GM08714 (cell line): Measurements from ENCODE around the gene CCSER1.
"Not testable (repeated sequence)": the region's sequence is repeated elsewhere in the genome, so short reads cannot be mapped to it uniquely, and the experiment has no call there.

Experiments
- H3K4me3 ChIP-seq: fragments of 200-500 bp; sonication (Bioruptor generic); 2 replicates; pipeline ENCODE4 v1.5.1; 2014; ENCODE audit warnings: mild to moderate bottlenecking, low read length, inconsistent platforms
- ZNF274 ChIP-seq: IDR thresholded peaks from 2 replicates; pipeline ENCODE4 v1.6.1; 2012; ENCODE audit warnings: mild to moderate bottlenecking, low read depth, low read length

CCSER1 gene

GRCh38 chr4:90875791-90876190 lies 748.6 kb downstream of the CCSER1 start:
- TF ChIP-seq ZNF274: no peak

GRCh38 chr4:90876296-90876695 lies 749.1 kb downstream of the CCSER1 start:
- no peak for TF ChIP-seq ZNF274
- no peak overlapping the region for H3K4me3 ChIP-seq

More at GRCh38 chr4:90875791-90876190, 748.6 kb downstream of the CCSER1 start:
- H3K4me3 ChIP-seq: no peak overlapping the region

- no peak overlapping the region for H3K4me3 ChIP-seq
- no peak for TF ChIP-seq ZNF274
Observed at GRCh38 chr4:90883519-90883918, 756.3 kb downstream of the CCSER1 start.

DNA sequence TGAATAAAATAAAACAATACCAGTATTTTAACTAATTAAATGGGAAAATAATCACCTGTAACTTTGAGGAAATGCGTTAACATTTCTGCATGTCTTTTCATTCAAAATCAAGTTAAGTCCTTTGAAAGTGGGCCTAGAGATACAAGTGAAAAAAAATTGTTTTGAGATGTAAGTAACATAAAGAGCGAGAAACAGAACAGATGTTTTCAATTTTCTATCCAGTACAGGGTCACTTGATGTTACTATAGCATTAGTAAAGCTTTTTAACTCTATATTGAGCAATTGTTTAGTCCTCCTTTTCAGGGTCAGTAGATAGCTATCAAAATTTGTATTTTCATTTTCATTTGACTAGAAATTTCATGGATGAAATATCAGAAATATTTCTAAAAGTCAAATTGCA lies 761.4 kb downstream of the CCSER1 start:
- H3K4me3 ChIP-seq: no peak overlapping the region
- TF ChIP-seq ZNF274: no peak

GRCh38 chr4:90889171-90889570 lies 762.0 kb downstream of the CCSER1 start:
- TF ChIP-seq ZNF274: no peak
- no peak overlapping the region for H3K4me3 ChIP-seq

- H3K4me3 ChIP-seq: not testable (repeated sequence)
Observed at GRCh38 chr4:90903413-90903812, 776.2 kb downstream of the CCSER1 start.

DNA sequence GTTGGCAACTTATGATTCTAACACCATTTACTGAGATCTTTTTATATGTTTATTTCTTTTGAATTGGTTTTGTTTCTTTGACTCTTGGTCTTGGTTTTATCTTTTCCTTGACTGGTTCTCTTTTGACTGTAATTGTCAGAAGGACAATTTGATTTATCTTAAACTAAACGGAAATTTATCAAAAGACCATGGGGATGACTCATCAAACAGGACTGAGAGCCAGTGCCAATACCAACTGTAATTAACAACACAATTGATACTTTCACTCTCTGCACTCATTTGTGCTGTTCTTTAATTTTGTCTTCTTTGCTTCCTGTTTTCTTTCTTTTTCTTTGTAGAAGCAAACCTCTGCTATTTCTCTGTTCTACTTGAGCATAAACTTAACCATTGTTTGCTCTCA lies 776.8 kb downstream of the CCSER1 start:
- H3K4me3 ChIP-seq: no peak overlapping the region
- TF ChIP-seq ZNF274: no peak

DNA sequence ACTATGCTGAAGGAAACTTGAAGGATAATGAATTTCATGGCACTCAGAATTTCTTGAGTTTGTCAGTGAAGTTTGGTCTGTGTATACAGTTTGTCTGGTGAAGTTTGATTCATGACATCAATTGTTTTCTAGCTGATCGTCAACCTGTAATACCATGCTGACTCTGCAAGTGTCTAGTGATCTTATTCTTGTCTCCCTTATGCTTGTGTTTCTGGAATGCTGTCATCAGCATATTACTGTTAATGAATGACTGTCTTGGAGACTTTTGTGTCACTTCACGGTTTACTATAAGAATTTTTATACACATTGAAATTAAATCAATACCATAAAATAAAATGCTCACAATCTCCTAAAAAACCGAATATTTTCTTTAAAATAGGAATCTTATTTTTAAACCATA lies 779.0 kb downstream of the CCSER1 start:
- TF ChIP-seq ZNF274: no peak
- no peak overlapping the region for H3K4me3 ChIP-seq

GRCh38 chr4:90911724-90912434 lies 784.7 kb downstream of the CCSER1 start:
- H3K4me3 ChIP-seq: not testable (repeated sequence)

DNA sequence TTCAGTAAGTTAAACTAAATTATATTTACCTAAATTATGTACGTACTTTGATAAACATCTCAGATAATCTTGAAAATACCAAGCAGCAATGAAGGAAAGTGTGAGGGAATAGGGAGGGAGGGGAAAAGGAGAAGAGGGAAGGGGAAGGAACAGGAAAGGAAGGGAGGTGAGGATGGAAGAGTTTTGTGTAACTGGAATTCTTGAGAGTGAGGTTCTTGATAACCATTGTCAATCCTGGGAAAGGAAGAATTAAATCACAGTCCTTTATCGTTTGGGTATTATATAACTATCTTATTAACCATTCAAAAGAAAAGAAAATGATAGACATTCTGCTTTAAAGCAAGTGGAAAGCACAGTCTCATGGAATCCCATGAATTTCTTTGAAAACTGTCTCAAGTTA lies 795.0 kb downstream of the CCSER1 start:
- no peak for TF ChIP-seq ZNF274
- H3K4me3 ChIP-seq: no peak overlapping the region

DNA sequence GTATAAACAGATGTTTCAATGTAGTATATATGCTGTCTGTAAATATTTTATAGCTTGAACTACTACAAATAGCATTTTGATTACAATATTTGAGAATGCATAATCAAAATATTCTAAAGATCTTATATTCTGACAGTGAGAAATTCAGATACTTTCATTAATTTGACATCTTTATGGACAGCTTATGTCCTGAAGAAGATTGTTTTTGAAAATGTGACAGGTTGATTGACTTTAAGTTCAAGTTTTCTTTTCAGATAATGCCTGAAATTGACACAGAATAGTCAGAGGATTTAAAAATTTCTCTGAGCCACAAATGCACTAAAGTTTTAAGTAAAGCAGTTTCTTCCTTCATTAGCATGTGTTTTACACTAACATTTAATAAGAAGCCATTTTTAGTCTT lies 799.8 kb downstream of the CCSER1 start:
- no peak overlapping the region for H3K4me3 ChIP-seq
- no peak for TF ChIP-seq ZNF274

DNA sequence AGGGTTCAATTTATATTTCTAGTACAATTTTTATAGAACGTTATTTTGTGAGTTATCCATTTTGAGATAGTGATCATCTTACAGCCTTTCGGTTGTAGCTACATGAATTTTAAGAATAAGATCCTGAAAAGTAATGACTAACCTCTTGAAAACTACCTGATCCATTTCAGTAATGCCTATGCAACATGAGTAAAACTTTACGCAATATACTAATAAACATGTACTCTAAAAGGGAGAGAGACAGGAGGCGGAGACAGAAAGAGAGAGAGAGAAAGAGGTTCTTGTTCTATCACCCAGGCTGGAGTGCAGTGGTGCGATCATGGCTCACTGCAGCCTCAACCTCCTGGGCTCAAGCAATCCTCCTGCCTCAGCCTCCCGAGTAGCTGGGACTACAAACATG lies 816.1 kb downstream of the CCSER1 start:
- TF ChIP-seq ZNF274: no peak

GRCh38 chr4:90946945-90947344 lies 819.8 kb downstream of the CCSER1 start:
- no peak for TF ChIP-seq ZNF274
- H3K4me3 ChIP-seq: no peak overlapping the region

More for the DNA sequence above, 816.1 kb downstream of the CCSER1 start:
- H3K4me3 ChIP-seq: no peak overlapping the region

- no peak for TF ChIP-seq ZNF274
- no peak overlapping the region for H3K4me3 ChIP-seq
Observed at GRCh38 chr4:90950385-90950841, 823.2 kb downstream of the CCSER1 start.

DNA sequence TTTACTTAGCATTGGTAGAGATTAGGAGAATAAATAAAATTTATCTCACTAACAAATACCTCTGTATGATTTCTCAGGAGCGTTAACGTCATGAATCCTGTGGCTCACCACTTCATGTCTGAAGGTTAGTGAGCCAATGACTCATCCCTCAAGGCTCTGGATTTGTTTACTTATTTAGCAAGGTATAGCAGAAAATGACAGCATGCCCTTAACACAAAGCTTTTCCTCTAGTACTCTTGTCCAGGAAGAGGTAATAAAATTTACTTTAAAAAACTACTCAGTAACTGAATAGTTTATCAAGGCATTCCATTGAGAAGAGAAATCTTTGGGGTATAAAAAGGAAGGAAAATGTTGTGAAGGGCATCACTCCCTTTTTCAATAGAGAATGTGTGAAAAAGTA lies 823.8 kb downstream of the CCSER1 start:
- H3K4me3 ChIP-seq: no peak overlapping the region
- no peak for TF ChIP-seq ZNF274
